Heart right ventricle (tissue), 16 donors: ENCODE measurements around the gene POLR2H. TPM values are rescaled to one million over a fixed set of nuclear protein-coding genes. Genes with fewer than 3 reads are reported as not detected.
A peak's percentile ranks its signal among the peaks of the same experiment; 100 is the strongest.

Source experiments
- ATAC-seq, 8 donors: fragments of 200-7000 bp; cut with Tn5 transposase; one replicate each; pipeline ENCODE4 v1.9.1; 2020; ENCODE audit warnings: mild to moderate bottlenecking in 8 of 8, moderate library complexity in 8 of 8, moderate number of reproducible peaks in 1 of 8
- DNase-seq, 2 donors: peaks; one replicate each; pipeline ENCODE4 v3.0.0-alpha.2; 2020
- H3K27ac ChIP-seq, 10 donors: fragments of 200-600 bp; sonication (generic) in 2 of 10; one replicate each; pipeline versions ENCODE4 v1.5.0 to v1.8.0; 2020 to 2022; ENCODE audit warnings: mild to moderate bottlenecking in 3 of 10
- H3K27me3 ChIP-seq, 7 donors: fragments of 200-600 bp; one replicate each; pipeline ENCODE4 v1.8.0; 2021 to 2022; ENCODE audit warnings: mild to moderate bottlenecking in 2 of 7
- H3K36me3 ChIP-seq, 9 donors: fragments of 200-600 bp; sonication (generic) in 1 of 9; one replicate each; pipeline versions ENCODE4 v1.5.0 to v1.8.0; 2020 to 2022; ENCODE audit warnings: mild to moderate bottlenecking in 2 of 9
- H3K4me1 ChIP-seq, 9 donors: fragments of 200-600 bp; sonication (generic) in 1 of 9; one replicate each; pipeline versions ENCODE4 v1.5.0 to v1.8.0; 2020 to 2022; ENCODE audit warnings: mild to moderate bottlenecking in 4 of 9
- H3K4me3 ChIP-seq, 10 donors: fragments of 200-600 bp; sonication (generic) in 2 of 10; one replicate each; pipeline versions ENCODE4 v1.5.0 to v1.8.0; 2020 to 2022; ENCODE audit warnings: mild to moderate bottlenecking in 7 of 10, moderate library complexity in 2 of 10
- H3K9me3 ChIP-seq, 11 donors: fragments of 200-600 bp in 10 of 11; sonication (generic) in 2 of 11; one replicate each; pipeline versions ENCODE4 v1.5.0 to v1.8.0; 2013 to 2022; ENCODE audit warnings: mild to moderate bottlenecking in 2 of 11, control low read depth in 1 of 11, moderate library complexity in 1 of 11
- WGBS, 2 donors: extraction: QIAGEN DNeasy Blood & Tissue Kit; methylation state at CpG; one replicate each; pipeline ENCODE4 v1.1.7; 2013; ENCODE audit warnings: inconsistent platforms in 1 of 2; 5-methylcytosine and 5-hydroxymethylcytosine counted together
- intact Hi-C, 10 donors: fragments of 100-400 bp; cut with DNase I; formaldehyde crosslinking; loops; one replicate each; pipeline versions ENCODE4 v1.11.1 to v1.14.2; 2022
- polyA plus RNA-seq, 2 donors: library from polyadenylated mRNA; stranded (reverse); fragments of 200-250 nt; gene quantifications; one replicate each; pipeline ENCODE4 v1.2.3, GENCODE V29; 2013
- total RNA-seq, 10 donors: library from RNA; stranded (reverse); fragmentation: NEBNext Ultra II Directional in 3 of 10; extraction: Animal tissue kit (Norgen Biotek cat#: 25700) in 3 of 10; gene quantifications; one replicate each; pipeline versions ENCODE4 v1.2.1 to v1.2.4, GENCODE V29; 2021 to 2023
- TF ChIP-seq, protein P1 (sequence below), 9 donors: fragments of 200-600 bp; sonication (generic) in 2 of 9; IDR thresholded peaks; one replicate each; pipeline versions ENCODE4 v1.5.0 to v1.8.0; 2021 to 2022; ENCODE audit warnings: antibody characterized with exemption in 9 of 9, mild to moderate bottlenecking in 5 of 9, moderate library complexity in 1 of 9
- donor health status: Arrhythmogenic right ventricular cardiomyopathy.
- donor health status: ischemic (EF 13 %, LVEDD 7.1; RV severe dilation, severe dysfunction).
- donor health status: healthy with polysubstance abuse.
- donor health status: DM: no; HTN: yes; CAD: no.
- donor health status: DM: no; HTN: no; CAD: no.
- donor health status: ischemic (EF 25% LVEDD 6.9; RV normal size, moderate dysfunction).
- donor health status: ischemic (EF 25% LVEDD 5.7; RV mildly dilated, moderate dysfunction).
- donor health status: healthy.
- donor health status: DM: yes; HTN: yes; CAD: no.
- donor health status: Ischemic cardiomyopathy.
- donor health status: ischemic (EF 35%, LVEDD 5.7; RV mildly dilated, moderate dysfunction).
- donor health status: nonischemic (EF 11% LVEDD 7.7; RV severe dilation, severe dysfunction).
- donor health status: DM: yes; HTN: yes; CAD: no.
- donor health status: PGD.
- donor health status: ischemic (EF 29% LVEDD 5.4; RV normal size, mild dysfunction).
- donor health status: nonischemic (EF 23%, LVEDD 6.1; RV moderate dilation, normal function).

The POLR2H gene
- total and polyA plus RNA-seq, 12 donors, result 17.4 to 63.7 (median 24.5) TPM

DNA sequence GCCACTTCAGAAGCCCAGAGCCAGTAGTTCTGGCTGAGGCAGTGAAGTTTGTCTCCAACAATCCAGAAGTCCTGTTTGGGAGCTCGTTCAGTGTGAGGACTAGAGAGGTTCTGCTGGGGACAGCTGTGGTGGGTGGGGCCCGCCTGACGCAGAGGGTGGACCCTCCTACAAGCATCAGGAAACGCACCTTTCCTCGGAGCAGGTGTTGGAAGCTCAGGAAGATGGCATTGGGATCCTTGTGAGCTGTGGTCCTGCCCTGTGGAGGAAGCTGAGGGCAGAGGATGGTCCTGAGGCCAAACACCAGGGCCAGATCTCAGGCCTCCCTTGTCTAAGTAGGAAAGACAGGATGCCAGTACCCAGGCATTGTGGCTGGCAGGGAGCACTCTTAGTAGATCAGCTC, 11.4 kb downstream of the POLR2H start:
- TF ChIP-seq, protein P1, sequence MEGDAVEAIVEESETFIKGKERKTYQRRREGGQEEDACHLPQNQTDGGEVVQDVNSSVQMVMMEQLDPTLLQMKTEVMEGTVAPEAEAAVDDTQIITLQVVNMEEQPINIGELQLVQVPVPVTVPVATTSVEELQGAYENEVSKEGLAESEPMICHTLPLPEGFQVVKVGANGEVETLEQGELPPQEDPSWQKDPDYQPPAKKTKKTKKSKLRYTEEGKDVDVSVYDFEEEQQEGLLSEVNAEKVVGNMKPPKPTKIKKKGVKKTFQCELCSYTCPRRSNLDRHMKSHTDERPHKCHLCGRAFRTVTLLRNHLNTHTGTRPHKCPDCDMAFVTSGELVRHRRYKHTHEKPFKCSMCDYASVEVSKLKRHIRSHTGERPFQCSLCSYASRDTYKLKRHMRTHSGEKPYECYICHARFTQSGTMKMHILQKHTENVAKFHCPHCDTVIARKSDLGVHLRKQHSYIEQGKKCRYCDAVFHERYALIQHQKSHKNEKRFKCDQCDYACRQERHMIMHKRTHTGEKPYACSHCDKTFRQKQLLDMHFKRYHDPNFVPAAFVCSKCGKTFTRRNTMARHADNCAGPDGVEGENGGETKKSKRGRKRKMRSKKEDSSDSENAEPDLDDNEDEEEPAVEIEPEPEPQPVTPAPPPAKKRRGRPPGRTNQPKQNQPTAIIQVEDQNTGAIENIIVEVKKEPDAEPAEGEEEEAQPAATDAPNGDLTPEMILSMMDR (IDR thresholded peaks at IDR 0.05), result no peak
- Histone ChIP-seq H3K36me3 (peaks cover 0 to 28% (median 5%) of the 10 kb centered on the region in 9 donors), H3K4me3 (no peak overlapping the region), H3K9me3 (no peaks in the 10 kb centered on the region), H3K27me3 (peaks cover 0 to 34% (median 20%) of the 10 kb centered on the region in 7 donors), H3K27ac (no peak overlapping the region), H3K4me1 (peaks cover 8 to 39% (median 25%) of the 10 kb centered on the region in 9 donors)
- ATAC-seq, result no peak
- WGBS, 2 donors, result 66 to 71% methylated on average over 5 of the region's 5 CpGs
- DNase-seq, result no peak
- intact Hi-C loops, result loop anchor here in 9 of 10 donors (2.0 to 10.0 kb wide), 8 partner anchors 94 to 412 kb away; no protein-coding TSS in a partner anchor

DNA sequence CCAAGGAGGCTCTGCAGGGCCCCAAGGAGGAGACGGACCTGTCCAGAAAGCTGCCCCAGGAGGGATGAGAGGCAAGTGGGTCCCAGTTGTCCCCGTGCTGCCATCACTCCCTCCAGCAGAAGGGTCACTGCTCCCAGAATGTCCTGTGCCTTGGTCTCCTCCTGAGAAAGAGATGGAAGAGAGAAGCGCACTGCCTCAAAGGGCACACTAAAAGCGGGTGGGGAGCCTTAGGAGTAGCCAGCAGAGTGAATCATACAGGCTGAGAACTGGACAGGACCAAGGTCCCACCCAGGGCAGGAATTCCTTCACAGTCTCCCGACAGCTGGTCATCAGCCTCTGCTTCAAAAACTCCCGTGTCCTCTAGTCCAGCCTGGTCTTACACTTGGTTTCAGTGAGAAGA, 11.9 kb downstream of the POLR2H start:
- intact Hi-C loops, result loop anchor here in 9 of 10 donors (2.0 to 10.0 kb wide), 8 partner anchors 94 to 411 kb away; no protein-coding TSS in a partner anchor

DNA sequence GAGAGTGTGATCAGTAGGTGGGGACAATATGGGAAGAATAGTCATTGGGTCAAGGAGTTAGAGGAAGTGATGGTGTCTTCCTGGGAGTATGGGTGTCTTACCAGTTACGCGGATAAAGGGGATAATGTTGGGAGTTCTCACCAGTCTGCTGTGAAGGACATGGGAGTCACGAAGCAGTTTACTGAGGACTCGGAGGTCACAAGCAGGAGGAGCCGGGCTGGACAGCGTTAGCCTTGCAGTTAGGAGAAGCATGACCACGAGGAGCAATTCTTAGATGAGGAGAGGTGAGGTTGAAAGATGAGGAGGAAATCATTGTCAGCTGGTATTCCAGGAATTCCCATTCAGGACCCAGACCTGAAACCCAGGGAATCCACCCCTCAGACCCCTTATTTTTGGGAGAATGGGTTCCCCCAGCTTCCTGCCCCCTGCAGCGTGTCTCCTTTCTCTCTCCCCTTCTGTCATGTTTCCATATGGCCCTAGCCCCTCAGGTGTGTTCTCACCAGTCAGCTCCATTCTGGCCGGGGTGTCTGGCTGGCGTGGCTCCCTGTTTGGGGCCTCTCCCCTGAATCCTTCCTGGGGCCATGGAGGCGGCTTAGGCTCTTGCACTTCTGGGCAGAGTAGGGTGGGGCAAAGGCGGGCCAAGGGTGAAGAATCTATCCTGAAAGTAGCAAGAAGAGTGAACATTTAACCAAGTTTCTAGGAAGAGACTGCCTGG, 14.4 kb downstream of the POLR2H start:
- H3K4me1 ChIP-seq, result peaks cover 3 to 48% (median 23%) of the 10 kb centered on the region in 9 donors
- no peak overlapping the region for H3K27ac ChIP-seq
- intact Hi-C loops, result loop anchor here in 8 of 10 donors (5.0 to 10.0 kb wide), 5 partner anchors 139 to 409 kb away; no protein-coding TSS in a partner anchor
- H3K36me3 ChIP-seq, result no peaks in the 10 kb centered on the region
- no peaks in the 10 kb centered on the region for H3K9me3 ChIP-seq
- TF ChIP-seq, protein P1 (IDR thresholded peaks at IDR 0.05), result no peak
- H3K27me3 ChIP-seq, result peaks cover 5 to 52% (median 38%) of the 10 kb centered on the region in 7 donors
- H3K4me3 ChIP-seq, result no peak overlapping the region
- DNase-seq, result no peak
- 86 to 88% methylated on average over 12 of the region's 12 CpGs for WGBS, 2 donors
- no peak for ATAC-seq

More for the DNA sequence above, 11.9 kb downstream of the POLR2H start:
- Histone ChIP-seq H3K27ac (no peak overlapping the region), H3K27me3 (peaks cover 0 to 39% (median 25%) of the 10 kb centered on the region in 7 donors), H3K9me3 (no peaks in the 10 kb centered on the region), H3K4me3 (no peak overlapping the region), H3K4me1 (peaks cover 9 to 42% (median 27%) of the 10 kb centered on the region in 9 donors), H3K36me3 (peaks cover 0 to 22% (median under 1%) of the 10 kb centered on the region in 9 donors)
- ATAC-seq (peak in 4 of 8 donors; percentile 36 to 68 (median 44)), DNase-seq (no peak)
- TF ChIP-seq, protein P1 (IDR thresholded peaks at IDR 0.05), result no peak
- 70 to 73% methylated on average over 6 of the region's 6 CpGs for WGBS, 2 donors

DNA sequence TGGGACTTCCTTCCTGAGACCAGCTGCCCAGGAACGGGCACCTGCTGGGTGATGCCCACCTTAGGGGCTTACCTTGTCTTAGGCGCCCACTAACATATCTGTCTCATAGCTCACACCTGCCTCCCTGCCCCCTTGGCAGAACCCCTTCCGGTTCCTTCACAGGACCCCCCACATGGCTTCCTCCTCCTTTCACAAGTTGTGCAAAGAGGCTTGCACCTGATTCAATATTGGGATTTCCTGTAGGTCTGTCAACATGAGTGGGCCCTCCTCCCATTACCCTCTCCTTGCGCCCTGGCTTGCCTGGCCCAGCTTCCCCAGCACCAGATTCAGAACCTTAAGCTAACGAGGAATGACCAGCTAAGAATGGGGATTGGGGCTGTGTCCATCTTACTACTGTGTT, 15.9 kb downstream of the POLR2H start:
- TF ChIP-seq, protein P1 (IDR thresholded peaks at IDR 0.05), result no peak
- no peak for ATAC-seq
- peaks cover 5 to 67% (median 53%) of the 10 kb centered on the region in 7 donors for H3K27me3 ChIP-seq

More for the DNA sequence above, 15.9 kb downstream of the POLR2H start:
- Histone ChIP-seq H3K4me3 (no peak overlapping the region), H3K4me1 (peaks cover 9 to 47% (median 21%) of the 10 kb centered on the region in 9 donors), H3K36me3 (no peaks in the 10 kb centered on the region), H3K9me3 (no peaks in the 10 kb centered on the region), H3K27ac (peak overlapping the region in 3 of 10 donors; percentile 19 to 81 (median 64))
- no peak for DNase-seq
- intact Hi-C loops, result loop anchor here in 8 of 10 donors (5.0 to 10.0 kb wide), 5 partner anchors 137 to 407 kb away; no protein-coding TSS in a partner anchor
- 77 to 94% methylated on average over 5 of the region's 5 CpGs for WGBS, 2 donors
